ENCODE measurements around the gene TMEM41A. TPM values are rescaled to one million over a fixed set of nuclear protein-coding genes. Genes with fewer than 3 reads are reported as not detected.
A peak's percentile ranks its signal among the peaks of the same experiment; 100 is the strongest.

The TMEM41A gene
- 10 to 100 TPM; 19.9 to 37.8 (median 26.8) TPM for total RNA-seq
- 1 to 10 TPM; 5.9 to 9.5 (median 6.7) TPM for polyA plus RNA-seq
- long read RNA-seq, donor 1, transcript TMEM41A-203 (5 exons, 2,827 nt), result major isoform, 5 of 6 reads
- long read RNA-seq, donor 1, partial matches to known transcripts, result 0 of 6 reads
- long read RNA-seq, donor 1, other reads (novel, unspliced or antisense), result 0 of 6 reads
- long read RNA-seq, donor 2, transcript TMEM41A-203 (5 exons, 2,827 nt), result major isoform, 6 of 6 reads
- long read RNA-seq, donor 2, partial matches to known transcripts, result 0 of 6 reads
- long read RNA-seq, donor 2, other reads (novel, unspliced or antisense), result 0 of 6 reads

GRCh38 chr3:185498503-185499396 lies at the start of gene TMEM41A:
Gene TMEM41A, minus strand, starts transcription at chr3:185499035. Its CDS starts 74 bp downstream, at chr3:185498961.
- Histone ChIP-seq H3K4me3 (peak within 1 kb of the TSS; percentile 64 to 98 (median 90)), H3K36me3 (peaks cover 0 to 33% (median 29%) of the 10 kb centered on the region in 6 donors), H3K27ac (peak within 1 kb of the TSS; percentile 65 to 92 (median 88)), H3K4me1 (peaks cover 0 to 39% (median 32%) of the 10 kb centered on the region in 6 donors), H3K9me3 (no peaks in the 10 kb centered on the region), H3K27me3 (replicated peaks in 1 of 7) (peaks cover 0 to 3% (median 0%) of the 10 kb centered on the region in 7 donors)
- intact Hi-C loops (cut with DNase I; ENCODE audit: low total_unique reads), result loop anchor here (10.0 kb wide), 1 partner anchor 86 kb away; the partner anchor contains the start of gene SENP2
- DNase-seq, result peak; percentile 98
- peak; percentile 96 to 98 (median 98) for TF ChIP-seq POLR2AphosphoS5 (IDR thresholded peaks at IDR 0.05)
- TF ChIP-seq POLR2A (IDR thresholded peaks at IDR 0.05), result peak; percentile 22 to 83 (median 66)
- peak in 2 of 11 experiments; percentile 11 to 20 for TF ChIP-seq CTCF (IDR thresholded peaks at IDR 0.05 in 8 of 11, conservative IDR thresholded peaks at IDR 0.05 in 3 of 11)
- 1 to 4% (median 1%) methylated on average over 34 to 82 of the region's 82 CpGs for WGBS, 5 donors

- H3K27me3 ChIP-seq (replicated peaks in 1 of 7), result peaks cover 0 to 5% (median 0%) of the 10 kb centered on the region in 7 donors
- intact Hi-C loops (cut with DNase I; ENCODE audit: low total_unique reads), result no loop called here
- H3K4me1 ChIP-seq, result peaks cover 0 to 14% (median 9%) of the 10 kb centered on the region in 6 donors
- no peaks in the 10 kb centered on the region for H3K36me3 ChIP-seq
- TF ChIP-seq CTCF (IDR thresholded peaks at IDR 0.05 in 8 of 11, conservative IDR thresholded peaks at IDR 0.05 in 3 of 11) (no peak), POLR2A (IDR thresholded peaks at IDR 0.05) (no peak), POLR2AphosphoS5 (IDR thresholded peaks at IDR 0.05) (no peak)
- no peak overlapping the region for H3K4me3 ChIP-seq
- DNase-seq, result peak; percentile 12
- H3K27ac ChIP-seq, result no peak overlapping the region
- 88 to 95% (median 92%) methylated on average over 7 of the region's 7 CpGs for WGBS, 5 donors
- H3K9me3 ChIP-seq, result no peaks in the 10 kb centered on the region
Observed at GRCh38 chr3:185540695-185541094, 41.9 kb upstream of the TMEM41A start.

- Histone ChIP-seq H3K27ac (no peak overlapping the region), H3K9me3 (no peaks in the 10 kb centered on the region), H3K27me3 (replicated peaks in 1 of 7) (peaks cover 0 to 5% (median 0%) of the 10 kb centered on the region in 7 donors), H3K36me3 (no peaks in the 10 kb centered on the region), H3K4me1 (peaks cover 0 to 14% (median 9%) of the 10 kb centered on the region in 6 donors), H3K4me3 (no peak overlapping the region)
- intact Hi-C loops (cut with DNase I; ENCODE audit: low total_unique reads), result no loop called here
- DNase-seq, result peak; percentile 6
- 79 to 87% (median 85%) methylated on average over 2 of the region's 2 CpGs for whole genome bisulfite sequencing, 5 donors
- TF ChIP-seq POLR2AphosphoS5 (IDR thresholded peaks at IDR 0.05) (no peak), CTCF (IDR thresholded peaks at IDR 0.05 in 8 of 11, conservative IDR thresholded peaks at IDR 0.05 in 3 of 11) (no peak)
Observed at GRCh38 chr3:185539934-185540333, 41.1 kb upstream of the TMEM41A start.
